GM23338 (cell line): ENCODE results near the gene SLC6A1. TPM values are rescaled to one million over a fixed set of nuclear protein-coding genes. Genes with fewer than 3 reads are reported as not detected.

Experiments
- ATAC-seq: fragments of 200-7000 bp; cut with Tn5 transposase; 3 replicates; pipeline ENCODE4 v1.9.1; 2020
- DNase-seq: peaks from one replicate; pipeline ENCODE4 v3.0.0-alpha.2; 2015; ENCODE audit warnings: low spot score
- H2AFZ ChIP-seq: fragments of 200-600 bp; sonication (generic); 2 replicates; pipeline ENCODE4 v1.8.0; 2016; ENCODE audit warnings: antibody characterized with exemption, mild to moderate bottlenecking, moderate library complexity
- H3F3A ChIP-seq: fragments of 200-600 bp; sonication (generic); replicated peaks from 2 replicates; pipeline ENCODE4 v1.8.0; 2017; ENCODE audit warnings: antibody characterized with exemption, mixed run types, low read depth
- H3K27ac ChIP-seq: fragments of 200-600 bp; sonication (generic); 2 replicates; pipeline ENCODE4 v1.6.1; 2016; ENCODE audit warnings: low read depth
- H3K27me3 ChIP-seq: fragments of 200-600 bp; sonication (generic); 2 replicates; pipeline ENCODE4 v1.8.0; 2016; ENCODE audit warnings: mild to moderate bottlenecking, mixed run types, moderate library complexity; ENCODE audit not compliant: insufficient read depth
- H3K36me3 ChIP-seq: fragments of 200-600 bp; sonication (generic); 2 replicates; pipeline ENCODE4 v1.8.0; 2016; ENCODE audit warnings: mild to moderate bottlenecking; ENCODE audit not compliant: insufficient read depth
- H3K4me1 ChIP-seq: fragments of 200-600 bp; sonication (generic); 2 replicates; pipeline ENCODE4 v1.8.0; 2016; ENCODE audit warnings: mild to moderate bottlenecking, moderate library complexity; ENCODE audit not compliant: insufficient read depth
- H3K4me2 ChIP-seq: fragments of 200-600 bp; sonication (generic); 2 replicates; pipeline ENCODE4 v1.7.1; 2017; ENCODE audit warnings: mixed run types
- H3K4me3 ChIP-seq: fragments of 200-600 bp; sonication (generic); 2 replicates; pipeline ENCODE4 v1.6.1; 2016; ENCODE audit warnings: mixed run types
- H3K79me2 ChIP-seq: fragments of 200-600 bp; sonication (generic); replicated peaks from 2 replicates; pipeline ENCODE4 v1.8.0; 2017; ENCODE audit warnings: mild to moderate bottlenecking; ENCODE audit not compliant: insufficient read depth
- H3K9me2 ChIP-seq: fragments of 200-600 bp; sonication (generic); 2 replicates; pipeline ENCODE4 v1.8.0; 2017; ENCODE audit not compliant: insufficient read depth
- H4K20me1 ChIP-seq: fragments of 200-600 bp; sonication (generic); replicated peaks from 2 replicates; pipeline ENCODE4 v1.8.0; 2017; ENCODE audit warnings: mild to moderate bottlenecking; ENCODE audit not compliant: insufficient read depth
- H3K27ac Mint-ChIP-seq: 2 replicates; pipeline ENCODE4 v1.8.0; 2020; ENCODE audit warnings: inconsistent platforms, mild to moderate bottlenecking, moderate library complexity, mixed read lengths
- H3K27me3 Mint-ChIP-seq: 3 replicates; pipeline ENCODE4 v1.8.0; 2022; ENCODE audit warnings: low read depth, mild to moderate bottlenecking, moderate library complexity, mixed read lengths, inconsistent platforms; ENCODE audit not compliant: insufficient read depth, poor library complexity
- H3K36me3 Mint-ChIP-seq: 3 replicates; pipeline ENCODE4 v1.8.0; 2021; ENCODE audit warnings: low read depth, mild to moderate bottlenecking, inconsistent platforms, moderate library complexity, mixed read lengths
- H3K4me1 Mint-ChIP-seq: 3 replicates; pipeline ENCODE4 v1.8.0; 2020; ENCODE audit warnings: mild to moderate bottlenecking, inconsistent platforms, mixed read lengths
- H3K4me3 Mint-ChIP-seq: 3 replicates; pipeline ENCODE4 v1.8.0; 2021; ENCODE audit warnings: moderate library complexity, mild to moderate bottlenecking, inconsistent platforms, mixed read lengths
- H3K9me3 Mint-ChIP-seq: 3 replicates; pipeline ENCODE4 v1.8.0; 2020; ENCODE audit warnings: moderate library complexity, mild to moderate bottlenecking, inconsistent platforms, mixed read lengths
- CREB1 ChIP-seq: fragments of 250-450 bp; sonication (Bioruptor Pico); IDR thresholded peaks from 2 replicates; pipeline ENCODE4 v1.5.0; 2020; ENCODE audit warnings: low read depth, mild to moderate bottlenecking, moderate library complexity
- EZH2 ChIP-seq: fragments of 200-600 bp; sonication (generic); IDR thresholded peaks from one replicate; pipeline ENCODE4 v1.8.0; 2017; ENCODE audit warnings: antibody characterized with exemption, mild to moderate bottlenecking, low read depth; ENCODE audit not compliant: unreplicated experiment
- EZH2phosphoT487 ChIP-seq: fragments of 200-600 bp; sonication (generic); IDR thresholded peaks from one replicate; pipeline ENCODE4 v1.8.1; 2018; ENCODE audit warnings: antibody characterized with exemption; ENCODE audit not compliant: unreplicated experiment
- NANOG ChIP-seq: IDR thresholded peaks from 2 replicates; pipeline ENCODE4 v1.6.1; 2016; ENCODE audit warnings: antibody characterized with exemption, borderline replicate concordance
- POLR2AphosphoS5 ChIP-seq: IDR thresholded peaks from 2 replicates; pipeline ENCODE4 v1.6.1; 2016; ENCODE audit warnings: antibody characterized with exemption, low read depth
- STAT1 ChIP-seq: IDR thresholded peaks from one replicate; pipeline ENCODE4 v1.6.1; 2016; ENCODE audit warnings: antibody characterized with exemption; ENCODE audit not compliant: unreplicated experiment
- ZNF114 ChIP-seq: fragments of 250-450 bp; sonication (Bioruptor Pico); IDR thresholded peaks from 2 replicates; pipeline ENCODE4 v1.5.0; 2020; ENCODE audit warnings: mild to moderate bottlenecking, moderate library complexity
- ZNF462 ChIP-seq: fragments of 250-450 bp; sonication (Bioruptor Pico); IDR thresholded peaks from 2 replicates; pipeline ENCODE4 v1.5.0; 2020; ENCODE audit warnings: mild to moderate bottlenecking, moderate library complexity
- polyA plus RNA-seq: library from polyadenylated mRNA; unstranded; fragments of >200 nt; fragmentation: Nextera tagmentation; extraction: Ambion mirVana; gene quantifications from 2 replicates; pipeline ENCODE4 v1.2.1, GENCODE V29; 2016
- total RNA-seq: library from RNA; depleted of rRNA; stranded (reverse); fragments of >200 nt; shearing (Covaris generic); gene quantifications from 2 replicates; pipeline ENCODE4 v1.2.3, GENCODE V29; 2014
- TF ChIP-seq, protein P1 (sequence below), 2 experiments: fragments of 200-600 bp in 1 of 2; sonication (generic) in 1 of 2; conservative IDR thresholded peaks; 2 replicates each; pipeline versions ENCODE4 v1.5.1 to v1.6.1; 2016 to 2017; ENCODE audit warnings: antibody characterized with exemption in 2 of 2, low read depth in 2 of 2, mild to moderate bottlenecking in 2 of 2, moderate library complexity in 1 of 2

Gene SLC6A1
- total and polyA plus RNA-seq, 2 experiments from 2014 or later = 0.16 to 0.28 TPM

DNA sequence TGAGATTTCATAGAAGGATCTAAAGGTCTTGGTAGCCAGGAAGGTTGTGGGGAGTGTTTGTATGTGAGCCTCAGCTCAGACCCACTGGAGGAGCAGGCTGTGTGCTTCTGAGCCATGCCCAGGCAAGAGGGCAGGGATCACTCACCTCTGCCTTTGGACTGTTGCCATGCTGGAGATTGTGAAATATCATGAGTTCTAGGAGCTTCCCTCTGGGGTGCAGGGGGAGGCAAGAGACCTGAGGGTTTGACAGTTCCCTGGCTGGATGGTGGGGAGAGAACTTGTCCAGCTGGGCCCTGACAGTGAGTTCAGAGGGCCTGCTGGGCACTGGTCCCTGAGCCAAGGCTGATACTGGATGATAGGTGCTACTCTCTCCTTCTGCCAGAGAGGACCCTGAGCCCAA, 6.0 kb downstream of the SLC6A1 start:
- TF ChIP-seq ZNF114 (CRISPR knock-in tag) (no peak), POLR2AphosphoS5 (no peak), EZH2 (no peak), EZH2phosphoT487 (no peak)
- Histone ChIP-seq H3F3A (no peaks in the 10 kb centered on the region), H4K20me1 (no peaks in the 10 kb centered on the region; the same call in 1 of the 2 replicates), H3K27ac (no peak overlapping the region), H3K4me1 (0 out of 2 replicates have a peak, but pooled peaks cover 10% of the 10 kb centered on the region), H3K4me2 (no peak overlapping the region), H3K79me2 (no peaks in the 10 kb centered on the region), H3K4me3 (no peak overlapping the region), H2AFZ (no peak overlapping the region), H3K27me3 (peaks cover 29% of the 10 kb centered on the region), H3K9me2 (no peaks in the 10 kb centered on the region), H3K36me3 (no peaks in the 10 kb centered on the region)
- ATAC-seq = no peak
- Mint-ChIP-seq H3K4me3 (no peak overlapping the region), H3K9me3 (no peaks in the 10 kb centered on the region), H3K27me3 (peaks cover 27% of the 10 kb centered on the region), H3K36me3 (no peaks in the 10 kb centered on the region), H3K4me1 (peaks cover 7% of the 10 kb centered on the region), H3K27ac (no peak overlapping the region)
- no peak for DNase-seq

GRCh38 chr3:10999221-11000107, 6.9 kb downstream of the SLC6A1 start:
- Histone ChIP-seq H3K9me2 (no peaks in the 10 kb centered on the region), H2AFZ (no peak overlapping the region), H3K27ac (no peak overlapping the region), H3K79me2 (no peaks in the 10 kb centered on the region), H3F3A (no peaks in the 10 kb centered on the region), H3K36me3 (no peaks in the 10 kb centered on the region), H3K27me3 (peaks cover 20% of the 10 kb centered on the region), H3K4me2 (no peak overlapping the region), H3K4me3 (no peak overlapping the region), H4K20me1 (no peaks in the 10 kb centered on the region; the same call in 1 of the 2 replicates), H3K4me1 (0 out of 2 replicates have a peak, but pooled peaks cover 4% of the 10 kb centered on the region)
- H3K4me3 Mint-ChIP-seq = no peak overlapping the region
- ATAC-seq = no peak
- H3K36me3 Mint-ChIP-seq = no peaks in the 10 kb centered on the region
- peaks cover 6% of the 10 kb centered on the region for H3K4me1 Mint-ChIP-seq
- peaks cover 17% of the 10 kb centered on the region for H3K27me3 Mint-ChIP-seq
- H3K9me3 Mint-ChIP-seq = no peaks in the 10 kb centered on the region
- H3K27ac Mint-ChIP-seq = no peak overlapping the region
- no peak for DNase-seq
- TF ChIP-seq EZH2phosphoT487 (no peak), STAT1 (no peak), ZNF114 (CRISPR knock-in tag) (no peak), EZH2 (no peak), CREB1 (CRISPR knock-in tag) (no peak), ZNF462 (CRISPR knock-in tag) (no peak), NANOG (no peak), POLR2AphosphoS5 (no peak)
- TF ChIP-seq, protein P1, sequence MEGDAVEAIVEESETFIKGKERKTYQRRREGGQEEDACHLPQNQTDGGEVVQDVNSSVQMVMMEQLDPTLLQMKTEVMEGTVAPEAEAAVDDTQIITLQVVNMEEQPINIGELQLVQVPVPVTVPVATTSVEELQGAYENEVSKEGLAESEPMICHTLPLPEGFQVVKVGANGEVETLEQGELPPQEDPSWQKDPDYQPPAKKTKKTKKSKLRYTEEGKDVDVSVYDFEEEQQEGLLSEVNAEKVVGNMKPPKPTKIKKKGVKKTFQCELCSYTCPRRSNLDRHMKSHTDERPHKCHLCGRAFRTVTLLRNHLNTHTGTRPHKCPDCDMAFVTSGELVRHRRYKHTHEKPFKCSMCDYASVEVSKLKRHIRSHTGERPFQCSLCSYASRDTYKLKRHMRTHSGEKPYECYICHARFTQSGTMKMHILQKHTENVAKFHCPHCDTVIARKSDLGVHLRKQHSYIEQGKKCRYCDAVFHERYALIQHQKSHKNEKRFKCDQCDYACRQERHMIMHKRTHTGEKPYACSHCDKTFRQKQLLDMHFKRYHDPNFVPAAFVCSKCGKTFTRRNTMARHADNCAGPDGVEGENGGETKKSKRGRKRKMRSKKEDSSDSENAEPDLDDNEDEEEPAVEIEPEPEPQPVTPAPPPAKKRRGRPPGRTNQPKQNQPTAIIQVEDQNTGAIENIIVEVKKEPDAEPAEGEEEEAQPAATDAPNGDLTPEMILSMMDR (conservative IDR thresholded peaks at IDR 0.05; ENCODE audit: low read depth in 2 of 2) = no peak
